ENCODE data around the gene SCN2B.

SCN2B gene

GRCh38 chr11:118175031-118175992 is 1.1 kb downstream of the SCN2B start:
- Histone ChIP-seq H3K9ac (no peak overlapping the region), H3K27ac (no peak overlapping the region), H3K4me3 (no peak overlapping the region), H3K4me1 (peaks cover 14 to 28% (median 23%) of the 10 kb centered on the region in 10 experiments), H3K9me3 (replicated peaks in 1 of 11) (no peaks in the 10 kb centered on the region), H3K36me3 (no peaks in the 10 kb centered on the region), H4K20me1 (no peaks in the 10 kb centered on the region; a peak in 1 of 22 replicates), H3K27me3 (no peaks in the 10 kb centered on the region), H3K4me2 (peak overlapping the region; percentile 36 to 80 (median 61); a peak in 21 of 22 replicates)
- no peak for TF ChIP-seq Cebpa-rat (IDR thresholded peaks at IDR 0.05)

DNA sequence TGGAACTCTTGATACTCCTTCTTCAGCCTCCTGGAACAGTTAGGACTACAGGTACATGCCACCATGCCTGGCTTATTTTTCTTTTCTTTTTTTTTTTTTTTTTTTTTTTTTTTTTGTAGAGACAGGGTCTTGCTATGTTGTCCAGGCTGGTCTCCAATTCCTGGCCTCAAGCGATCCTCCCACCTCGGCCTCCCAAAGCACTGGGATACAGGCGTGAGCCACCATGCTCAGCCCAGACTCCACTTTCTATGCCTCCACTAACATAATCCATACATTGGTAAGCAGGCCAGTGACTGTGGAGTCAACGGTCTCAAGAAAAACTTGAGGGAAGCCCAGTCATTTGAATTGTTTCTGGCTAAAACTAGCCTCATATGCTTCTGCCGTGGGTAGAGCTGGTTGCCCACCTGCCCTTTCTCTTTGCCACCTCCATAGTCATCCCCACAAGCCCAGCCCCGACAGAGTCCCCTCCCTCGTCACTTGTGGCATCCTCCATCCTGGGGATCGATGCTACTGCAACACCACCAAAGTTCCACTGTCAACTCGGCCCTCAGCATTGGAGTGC is 2.4 kb downstream of the SCN2B start:
- Histone ChIP-seq H3K27me3 (no peaks in the 10 kb centered on the region; a peak in 1 of 22 replicates), H3K4me2 (no peak overlapping the region), H3K9ac (no peak overlapping the region), H3K9me3 (replicated peaks in 1 of 11) (no peaks in the 10 kb centered on the region), H3K4me1 (peaks cover 8 to 22% (median 17%) of the 10 kb centered on the region in 10 experiments; a peak in 19 of 20 replicates), H4K20me1 (no peaks in the 10 kb centered on the region; a peak in 1 of 22 replicates), H3K27ac (no peak overlapping the region), H3K36me3 (no peaks in the 10 kb centered on the region), H3K4me3 (no peak overlapping the region)
- no peak for TF ChIP-seq Cebpa-rat (IDR thresholded peaks at IDR 0.05)

DNA sequence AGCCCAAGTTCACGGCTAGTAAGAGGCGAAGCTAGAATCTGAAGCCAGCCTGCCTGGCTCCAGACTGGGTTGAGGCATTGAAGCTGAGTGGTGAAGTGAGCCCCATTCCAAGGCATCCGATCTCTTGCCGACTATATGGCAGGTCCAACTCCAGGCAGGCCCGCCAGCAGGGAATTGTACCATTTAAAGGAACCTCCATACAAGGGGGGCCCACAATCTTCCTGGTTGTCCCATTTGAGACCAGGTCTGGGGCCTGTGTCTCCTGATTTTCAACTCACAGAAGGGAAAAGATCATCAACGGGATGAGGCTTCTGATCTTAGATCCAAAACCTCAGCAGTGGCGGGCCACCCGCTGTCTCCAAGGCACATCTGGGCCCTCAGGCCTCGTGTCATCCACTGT is 4.1 kb downstream of the SCN2B start:
- no peak for TF ChIP-seq Cebpa-rat (IDR thresholded peaks at IDR 0.05)
- no peaks in the 10 kb centered on the region; a peak in 1 of 22 replicates for H3K27me3 ChIP-seq

GRCh38 chr11:118171269-118172062 is 5.0 kb downstream of the SCN2B start:
- Histone ChIP-seq H3K4me1 (peaks cover 7 to 21% (median 13%) of the 10 kb centered on the region in 10 experiments; a peak in 19 of 20 replicates), H3K4me3 (no peak overlapping the region), H3K4me2 (peak overlapping the region in 7 of 11 experiments; percentile 6 to 37 (median 20); a peak in 6 of 22 replicates), H3K27me3 (no peaks in the 10 kb centered on the region; a peak in 1 of 22 replicates), H4K20me1 (no peaks in the 10 kb centered on the region; a peak in 1 of 22 replicates), H3K9me3 (replicated peaks in 1 of 11) (no peaks in the 10 kb centered on the region), H3K27ac (no peak overlapping the region), H3K9ac (no peak overlapping the region; a peak in 1 of 22 replicates), H3K36me3 (no peaks in the 10 kb centered on the region)
- no peak for TF ChIP-seq Cebpa-rat (IDR thresholded peaks at IDR 0.05)

More for the DNA sequence above, 4.1 kb downstream of the SCN2B start:
- no peak overlapping the region for H3K4me2 ChIP-seq
- H3K36me3 ChIP-seq, result no peaks in the 10 kb centered on the region
- H3K4me3 ChIP-seq, result no peak overlapping the region
- no peaks in the 10 kb centered on the region; a peak in 1 of 22 replicates for H4K20me1 ChIP-seq
- no peak overlapping the region for H3K27ac ChIP-seq
- H3K4me1 ChIP-seq, result peaks cover 8 to 22% (median 17%) of the 10 kb centered on the region in 10 experiments; a peak in 19 of 20 replicates
- no peak overlapping the region for H3K9ac ChIP-seq
- no peaks in the 10 kb centered on the region for H3K9me3 ChIP-seq (replicated peaks in 1 of 11)

GRCh38 chr11:118170882-118171268 is 5.6 kb downstream of the SCN2B start:
- Histone ChIP-seq H3K4me2 (no peak overlapping the region), H3K4me3 (no peak overlapping the region)
- no peak for TF ChIP-seq Cebpa-rat (IDR thresholded peaks at IDR 0.05)

GRCh38 chr11:118170231-118170630 is 6.2 kb downstream of the SCN2B start:
- Histone ChIP-seq H3K36me3 (no peaks in the 10 kb centered on the region), H3K9ac (no peak overlapping the region), H3K4me1 (peaks cover 0 to 11% (median 2%) of the 10 kb centered on the region in 10 experiments; a peak in 5 of 20 replicates), H3K4me3 (no peak overlapping the region), H3K27me3 (no peaks in the 10 kb centered on the region; a peak in 1 of 22 replicates), H3K4me2 (no peak overlapping the region), H4K20me1 (no peaks in the 10 kb centered on the region; a peak in 1 of 22 replicates), H3K27ac (no peak overlapping the region), H3K9me3 (replicated peaks in 1 of 11) (no peaks in the 10 kb centered on the region)
- TF ChIP-seq Cebpa-rat (IDR thresholded peaks at IDR 0.05), result no peak

More at GRCh38 chr11:118170882-118171268, 5.6 kb downstream of the SCN2B start:
- no peaks in the 10 kb centered on the region; a peak in 1 of 22 replicates for H3K27me3 ChIP-seq
- no peak overlapping the region for H3K27ac ChIP-seq
- H3K4me1 ChIP-seq, result peaks cover 2 to 16% (median 7%) of the 10 kb centered on the region in 10 experiments; a peak in 18 of 20 replicates
- H3K9me3 ChIP-seq (replicated peaks in 1 of 11), result no peaks in the 10 kb centered on the region
- no peaks in the 10 kb centered on the region; a peak in 1 of 22 replicates for H4K20me1 ChIP-seq
- no peak overlapping the region for H3K9ac ChIP-seq
- no peaks in the 10 kb centered on the region for H3K36me3 ChIP-seq

GRCh38 chr11:118169300-118170140 is 6.9 kb downstream of the SCN2B start:
- Histone ChIP-seq H3K4me1 (peaks cover 0 to 6% (median 0%) of the 10 kb centered on the region in 10 experiments; a peak in 3 of 20 replicates), H3K4me3 (no peak overlapping the region), H3K36me3 (no peaks in the 10 kb centered on the region), H3K27ac (no peak overlapping the region), H4K20me1 (no peaks in the 10 kb centered on the region; a peak in 1 of 22 replicates), H3K9me3 (replicated peaks in 1 of 11) (no peaks in the 10 kb centered on the region), H3K9ac (no peak overlapping the region), H3K4me2 (no peak overlapping the region), H3K27me3 (no peaks in the 10 kb centered on the region; a peak in 1 of 22 replicates)
- no peak for TF ChIP-seq Cebpa-rat (IDR thresholded peaks at IDR 0.05)

- Histone ChIP-seq H3K4me1 (peaks cover 0 to 6% (median under 1%) of the 10 kb centered on the region in 10 experiments; a peak in 3 of 20 replicates), H3K9me3 (replicated peaks in 1 of 11) (no peaks in the 10 kb centered on the region), H3K9ac (no peak overlapping the region), H4K20me1 (no peaks in the 10 kb centered on the region; a peak in 1 of 22 replicates), H3K4me3 (no peak overlapping the region), H3K36me3 (no peaks in the 10 kb centered on the region), H3K27ac (no peak overlapping the region), H3K27me3 (no peaks in the 10 kb centered on the region; a peak in 2 of 22 replicates), H3K4me2 (no peak overlapping the region)
- no peak for TF ChIP-seq Cebpa-rat (IDR thresholded peaks at IDR 0.05)
Measured at GRCh38 chr11:118168751-118169150, 7.7 kb downstream of the SCN2B start.
